ENCODE results near the gene ZNF839.

GRCh38 chr14:102344084-102344483, 24.5 kb downstream of the ZNF839 start:
- TF ChIP-seq CTCF (IDR thresholded peaks at IDR 0.05) = no peak
- TF ChIP-seq POLR2AphosphoS5 (IDR thresholded peaks at IDR 0.05; ENCODE audit: low read depth, low read length) = no peak

Data from Panc1 (cell line).